ENCODE results near the gene ZNF317.
A peak's percentile ranks its signal among the peaks of the same experiment; 100 is the strongest.

Gene ZNF317

DNA sequence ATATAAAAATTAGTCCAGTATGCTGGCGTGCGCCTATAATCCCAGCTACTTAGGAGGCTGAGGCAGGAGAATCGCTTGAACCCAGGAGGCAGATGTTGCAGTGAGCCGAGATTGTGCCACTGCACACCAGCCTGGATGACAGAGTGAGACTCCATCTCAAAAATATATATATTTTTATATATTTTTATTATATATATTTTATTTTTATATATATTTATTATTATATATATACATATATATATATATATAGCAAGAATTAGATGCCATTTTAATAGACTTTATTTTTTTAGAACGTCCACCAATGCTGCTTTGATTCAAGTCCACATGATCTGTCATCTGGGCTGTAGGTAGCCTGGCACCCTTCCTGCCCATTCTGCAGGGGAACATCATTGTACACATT, 35.1 kb downstream of the ZNF317 start:
- DNase-seq = no peak

- no peak for DNase-seq
Measured at GRCh38 chr19:9178901-9179300, 38.7 kb downstream of the ZNF317 start, which contains the start of gene OR7D2. Gene OR7D2 (plus strand): TSS chr19:9178979. CDS start chr19:9185782, 6,803 bp downstream.

DNA sequence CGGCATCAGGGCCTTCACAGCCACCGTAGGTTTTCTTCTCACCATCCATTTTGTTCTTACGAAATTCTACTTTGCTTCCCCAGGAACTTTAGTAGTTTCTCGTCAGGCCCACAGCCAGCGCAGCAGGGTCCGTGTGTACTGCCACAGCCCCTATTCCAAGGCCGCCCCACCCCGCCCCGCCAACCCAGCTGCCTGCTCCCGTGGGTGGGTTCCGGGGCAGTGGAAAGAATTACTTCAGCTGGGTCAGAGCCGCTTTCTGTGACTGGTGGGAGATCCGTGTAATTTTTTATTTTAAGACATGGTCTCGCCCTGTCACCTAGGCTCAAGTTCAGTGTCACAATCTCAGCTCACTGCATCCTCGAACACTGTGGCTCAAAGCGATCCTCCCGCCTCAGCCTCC, 42.8 kb downstream of the ZNF317 start:
- no peak for DNase-seq

DNA sequence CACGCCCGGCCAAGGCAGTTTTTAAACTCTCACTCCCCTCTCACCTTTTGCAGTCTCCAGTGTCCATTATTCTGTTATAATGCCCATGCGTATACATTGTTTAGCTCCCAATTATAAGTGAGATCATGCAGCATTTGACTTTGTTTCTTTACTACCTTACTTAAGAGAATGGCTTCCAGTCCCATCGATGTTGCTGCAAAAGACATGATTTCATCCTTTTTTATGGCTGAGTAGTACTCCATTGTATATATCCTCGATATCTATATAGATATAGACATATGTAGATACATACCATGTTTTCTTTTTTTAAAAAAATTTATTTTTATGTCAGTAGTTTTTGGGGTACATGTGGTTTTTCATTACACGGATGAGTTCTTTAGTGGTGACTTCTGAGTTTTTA, 47.0 kb downstream of the ZNF317 start:
- no peak for DNase-seq

- no peak for DNase-seq
Measured at GRCh38 chr19:9189535-9189934, 49.3 kb downstream of the ZNF317 start.

- DNase-seq = peak; percentile 15 to 48
Measured at GRCh38 chr19:9198044-9198443, 57.8 kb downstream of the ZNF317 start.

DNA sequence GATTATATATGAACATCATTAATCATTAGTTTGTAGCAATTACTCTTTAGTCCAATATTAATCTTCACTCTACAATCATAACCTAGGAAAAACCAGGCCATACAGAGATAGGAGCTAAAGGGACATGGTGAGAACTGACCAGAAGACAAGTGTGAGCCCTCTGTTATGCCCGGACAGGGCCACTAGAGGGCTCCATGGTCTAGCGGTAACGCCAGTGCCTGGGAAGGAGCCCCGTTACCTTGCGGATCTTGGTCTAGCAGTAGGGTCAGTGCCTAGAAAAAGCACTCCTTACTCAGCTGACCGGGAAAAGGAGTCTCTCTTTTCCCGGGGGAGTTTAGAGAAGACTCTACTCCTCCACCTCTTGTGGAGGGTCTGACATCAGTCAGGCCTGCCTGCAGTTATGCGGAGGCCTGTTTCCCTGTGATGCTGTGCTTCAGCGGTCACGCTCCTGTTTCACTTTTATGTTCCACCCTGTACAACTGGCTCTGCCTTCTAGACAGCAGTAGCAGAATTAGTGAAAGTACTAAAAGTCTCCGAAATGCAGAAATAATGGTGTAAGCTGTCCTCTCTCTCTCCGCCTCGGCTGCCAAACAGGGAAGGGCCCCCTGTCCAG, 65.4 kb downstream of the ZNF317 start:
- DNase-seq = peak; percentile 54 to 64
